ENCODE data around the gene OR1J4. TPM values are rescaled to one million over a fixed set of nuclear protein-coding genes. Genes with fewer than 3 reads are reported as not detected.
A peak's percentile ranks its signal among the peaks of the same experiment; 100 is the strongest.

The OR1J4 gene
- total and polyA plus RNA-seq, 2 of the 13 experiments (the other 11 are each of a cell fraction or from before 2014, with no cell fraction given), result not detected

DNA sequence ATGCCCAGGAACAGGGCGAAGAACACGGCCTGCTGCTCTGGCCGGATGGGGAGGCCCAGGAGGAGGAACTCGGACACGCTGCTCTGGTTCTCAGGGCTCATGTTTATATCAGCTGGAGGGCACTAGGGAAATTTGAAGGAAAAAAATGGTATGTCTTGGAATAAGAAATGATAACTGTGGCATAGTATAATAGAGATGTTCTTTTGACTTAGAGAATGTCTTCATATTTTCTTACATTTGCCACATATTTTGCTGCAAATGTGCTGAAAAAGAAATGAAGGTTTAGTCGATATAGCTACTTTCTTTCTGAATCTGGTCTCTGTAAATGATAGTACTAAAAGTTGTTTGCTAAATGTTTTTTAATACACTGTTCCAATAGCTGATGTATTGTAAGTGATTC lies 41.1 kb upstream of the OR1J4 start, which contains the start of gene OR1J1 (continued):
- TF ChIP-seq, protein P1, sequence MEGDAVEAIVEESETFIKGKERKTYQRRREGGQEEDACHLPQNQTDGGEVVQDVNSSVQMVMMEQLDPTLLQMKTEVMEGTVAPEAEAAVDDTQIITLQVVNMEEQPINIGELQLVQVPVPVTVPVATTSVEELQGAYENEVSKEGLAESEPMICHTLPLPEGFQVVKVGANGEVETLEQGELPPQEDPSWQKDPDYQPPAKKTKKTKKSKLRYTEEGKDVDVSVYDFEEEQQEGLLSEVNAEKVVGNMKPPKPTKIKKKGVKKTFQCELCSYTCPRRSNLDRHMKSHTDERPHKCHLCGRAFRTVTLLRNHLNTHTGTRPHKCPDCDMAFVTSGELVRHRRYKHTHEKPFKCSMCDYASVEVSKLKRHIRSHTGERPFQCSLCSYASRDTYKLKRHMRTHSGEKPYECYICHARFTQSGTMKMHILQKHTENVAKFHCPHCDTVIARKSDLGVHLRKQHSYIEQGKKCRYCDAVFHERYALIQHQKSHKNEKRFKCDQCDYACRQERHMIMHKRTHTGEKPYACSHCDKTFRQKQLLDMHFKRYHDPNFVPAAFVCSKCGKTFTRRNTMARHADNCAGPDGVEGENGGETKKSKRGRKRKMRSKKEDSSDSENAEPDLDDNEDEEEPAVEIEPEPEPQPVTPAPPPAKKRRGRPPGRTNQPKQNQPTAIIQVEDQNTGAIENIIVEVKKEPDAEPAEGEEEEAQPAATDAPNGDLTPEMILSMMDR (CRISPR knock-in tag; IDR thresholded peaks at IDR 0.05), result no peak
- TF ChIP-seq TBL1XR1 (IDR thresholded peaks at IDR 0.05; ENCODE audit: borderline replicate concordance, low read length, partially characterized antibody), result no peak

- Histone ChIP-seq H3K27ac (ENCODE audit: extremely low read length, insufficient read depth, low read length) (no peak overlapping the region), H3K4me1 (ENCODE audit: insufficient read depth, low read length) (no peaks in the 10 kb centered on the region), H3K9ac (ENCODE audit: insufficient read depth, low read depth, low read length) (no peak overlapping the region), H3K4me3 (replicated peaks in 1 of 3; ENCODE audit: insufficient read depth in 1 of 3, low read depth in 2 of 3, low read length in 3 of 3) (no peak overlapping the region), H3K79me2 (ENCODE audit: insufficient read depth, low read length) (no peaks in the 10 kb centered on the region), H3K9me3 (ENCODE audit: low read length) (no peaks in the 10 kb centered on the region), H4K20me1 (ENCODE audit: insufficient read depth, low read length) (no peaks in the 10 kb centered on the region), H2AFZ (ENCODE audit: low read length) (no peak overlapping the region), H3K27me3 (ENCODE audit: control insufficient read depth in 1 of 2, insufficient read depth in 2 of 2, low read length in 2 of 2) (no peaks in the 10 kb centered on the region), H3K36me3 (replicated peaks in 1 of 2; ENCODE audit: control insufficient read depth in 1 of 2, insufficient read depth in 2 of 2, low read length in 2 of 2) (no peaks in the 10 kb centered on the region), H3K4me2 (ENCODE audit: low read depth, low read length) (no peak overlapping the region)
- DNase-seq (ENCODE audit: low spot score) (no peak), ATAC-seq (no peak), FAIRE-seq (no peak)
- WGBS (ENCODE audit: low lambda C conversion rate), result 66% methylated on average over 5 of the region's 5 CpGs
- BruUV-seq (replicated peaks), result no TSS peak
- CTCF ChIA-PET (ENCODE audit: low intra/inter-chr PET ratio, low total read pairs), result no interaction called here
- POLR2A ChIA-PET, result no interaction called here
- intact Hi-C loops (cut with micrococcal nuclease; ENCODE audit: unreplicated experiment), result no loop called here
- in situ Hi-C loops (cut with HindIII; ENCODE audit: extremely low pct_ligation_motif_present, low pct_unique_long_range_greater_than_20kb), result no loop called here
- no peak for TF ChIP-seq ZNF616 (CRISPR knock-in tag; IDR thresholded peaks at IDR 0.05; ENCODE audit: low read depth)
These were observed 39.9 kb upstream of the OR1J4 start for GRCh38 chr9:122479062-122479461.

DNA sequence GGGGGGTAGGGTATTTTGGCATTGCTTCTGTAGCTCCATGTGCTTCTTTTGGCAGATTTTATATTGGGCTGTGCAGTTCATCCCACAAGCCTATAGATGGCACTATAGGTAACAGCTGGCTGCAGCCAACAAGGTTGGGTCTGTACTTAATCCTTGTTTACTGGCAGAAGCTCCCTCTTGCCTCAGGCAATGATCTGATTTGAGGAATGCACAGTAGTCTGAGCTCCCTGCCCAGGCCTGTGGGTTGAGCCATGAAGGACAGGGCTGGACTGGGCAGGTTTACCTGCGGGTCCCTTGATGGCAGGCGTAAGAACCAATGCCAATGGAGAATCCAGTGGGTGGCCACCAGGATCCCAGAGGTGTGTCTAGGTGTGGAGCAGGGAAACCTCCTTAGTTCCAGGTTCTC lies 20.1 kb upstream of the OR1J4 start:
- WGBS (ENCODE audit: low lambda C conversion rate), result 40% methylated on average over 1 of the region's 2 CpGs
- peak; percentile 67 for ATAC-seq
- POLR2A ChIA-PET, result no interaction called here
- Histone ChIP-seq H3K4me2 (ENCODE audit: low read depth, low read length) (no peak overlapping the region), H3K79me2 (ENCODE audit: insufficient read depth, low read length) (no peaks in the 10 kb centered on the region), H3K9me3 (ENCODE audit: low read length) (no peaks in the 10 kb centered on the region), H3K4me3 (replicated peaks in 1 of 3; ENCODE audit: insufficient read depth in 1 of 3, low read depth in 2 of 3, low read length in 3 of 3) (no peak overlapping the region), H4K20me1 (ENCODE audit: insufficient read depth, low read length) (no peaks in the 10 kb centered on the region), H3K27me3 (ENCODE audit: control insufficient read depth in 1 of 2, insufficient read depth in 2 of 2, low read length in 2 of 2) (no peaks in the 10 kb centered on the region), H3K36me3 (replicated peaks in 1 of 2; ENCODE audit: control insufficient read depth in 1 of 2, insufficient read depth in 2 of 2, low read length in 2 of 2) (no peaks in the 10 kb centered on the region), H2AFZ (ENCODE audit: low read length) (no peak overlapping the region), H3K4me1 (ENCODE audit: insufficient read depth, low read length) (no peaks in the 10 kb centered on the region), H3K27ac (ENCODE audit: extremely low read length, insufficient read depth, low read length) (no peak overlapping the region), H3K9ac (ENCODE audit: insufficient read depth, low read depth, low read length) (no peak overlapping the region)
- no TSS peak for BruUV-seq (replicated peaks)
- CTCF ChIA-PET (ENCODE audit: low intra/inter-chr PET ratio, low total read pairs), result interaction anchor here (0.9 kb wide), 1 partner anchor 340 kb away, joined by 3 read pairs; no protein-coding TSS in a partner anchor
- peak; percentile 24 for DNase-seq (ENCODE audit: low spot score)
- in situ Hi-C loops (cut with HindIII; ENCODE audit: extremely low pct_ligation_motif_present, low pct_unique_long_range_greater_than_20kb), result no loop called here
- FAIRE-seq, result peak; percentile 54
- intact Hi-C loops (cut with micrococcal nuclease; ENCODE audit: unreplicated experiment), result no loop called here
- TF ChIP-seq, protein P2, sequence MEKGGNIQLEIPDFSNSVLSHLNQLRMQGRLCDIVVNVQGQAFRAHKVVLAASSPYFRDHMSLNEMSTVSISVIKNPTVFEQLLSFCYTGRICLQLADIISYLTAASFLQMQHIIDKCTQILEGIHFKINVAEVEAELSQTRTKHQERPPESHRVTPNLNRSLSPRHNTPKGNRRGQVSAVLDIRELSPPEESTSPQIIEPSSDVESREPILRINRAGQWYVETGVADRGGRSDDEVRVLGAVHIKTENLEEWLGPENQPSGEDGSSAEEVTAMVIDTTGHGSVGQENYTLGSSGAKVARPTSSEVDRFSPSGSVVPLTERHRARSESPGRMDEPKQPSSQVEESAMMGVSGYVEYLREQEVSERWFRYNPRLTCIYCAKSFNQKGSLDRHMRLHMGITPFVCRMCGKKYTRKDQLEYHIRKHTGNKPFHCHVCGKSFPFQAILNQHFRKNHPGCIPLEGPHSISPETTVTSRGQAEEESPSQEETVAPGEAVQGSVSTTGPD (CRISPR knock-in tag; IDR thresholded peaks at IDR 0.05), result no peak
- peak; percentile 27; the same call in 1 of the 2 replicates for TF ChIP-seq SMC3 (IDR thresholded peaks at IDR 0.05; ENCODE audit: low read length)
- no peak for TF ChIP-seq TCF7L2 (IDR thresholded peaks at IDR 0.05; ENCODE audit: low read depth, low read length)
- TF ChIP-seq AKAP8 (CRISPR knock-in tag; IDR thresholded peaks at IDR 0.05), result no peak
- peak; percentile 44 for TF ChIP-seq STAG1 (CRISPR knock-in tag; IDR thresholded peaks at IDR 0.05)
- no peak for TF ChIP-seq POGZ (CRISPR knock-in tag; IDR thresholded peaks at IDR 0.05)
- TF ChIP-seq KLF15 (CRISPR knock-in tag; IDR thresholded peaks at IDR 0.05; ENCODE audit: borderline replicate concordance), result no peak
- TF ChIP-seq, protein P3, sequence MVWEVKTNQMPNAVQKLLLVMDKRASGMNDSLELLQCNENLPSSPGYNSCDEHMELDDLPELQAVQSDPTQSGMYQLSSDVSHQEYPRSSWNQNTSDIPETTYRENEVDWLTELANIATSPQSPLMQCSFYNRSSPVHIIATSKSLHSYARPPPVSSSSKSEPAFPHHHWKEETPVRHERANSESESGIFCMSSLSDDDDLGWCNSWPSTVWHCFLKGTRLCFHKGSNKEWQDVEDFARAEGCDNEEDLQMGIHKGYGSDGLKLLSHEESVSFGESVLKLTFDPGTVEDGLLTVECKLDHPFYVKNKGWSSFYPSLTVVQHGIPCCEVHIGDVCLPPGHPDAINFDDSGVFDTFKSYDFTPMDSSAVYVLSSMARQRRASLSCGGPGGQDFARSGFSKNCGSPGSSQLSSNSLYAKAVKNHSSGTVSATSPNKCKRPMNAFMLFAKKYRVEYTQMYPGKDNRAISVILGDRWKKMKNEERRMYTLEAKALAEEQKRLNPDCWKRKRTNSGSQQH (CRISPR knock-in tag; IDR thresholded peaks at IDR 0.05; ENCODE audit: low read depth), result no peak
- TF ChIP-seq, protein P4, sequence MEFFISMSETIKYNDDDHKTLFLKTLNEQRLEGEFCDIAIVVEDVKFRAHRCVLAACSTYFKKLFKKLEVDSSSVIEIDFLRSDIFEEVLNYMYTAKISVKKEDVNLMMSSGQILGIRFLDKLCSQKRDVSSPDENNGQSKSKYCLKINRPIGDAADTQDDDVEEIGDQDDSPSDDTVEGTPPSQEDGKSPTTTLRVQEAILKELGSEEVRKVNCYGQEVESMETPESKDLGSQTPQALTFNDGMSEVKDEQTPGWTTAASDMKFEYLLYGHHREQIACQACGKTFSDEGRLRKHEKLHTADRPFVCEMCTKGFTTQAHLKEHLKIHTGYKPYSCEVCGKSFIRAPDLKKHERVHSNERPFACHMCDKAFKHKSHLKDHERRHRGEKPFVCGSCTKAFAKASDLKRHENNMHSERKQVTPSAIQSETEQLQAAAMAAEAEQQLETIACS (CRISPR knock-in tag; IDR thresholded peaks at IDR 0.05), result no peak
